H9 (cell line): Measurements from ENCODE around the gene SCP2. TPM values are rescaled to one million over a fixed set of nuclear protein-coding genes. Genes with fewer than 3 reads are reported as not detected.

Source experiments
- DNase-seq: peaks from one replicate; pipeline ENCODE4 v3.0.0-alpha.2; 2017
- H2AFZ ChIP-seq: one replicate; pipeline ENCODE4 v1.6.1; 2013; ENCODE audit warnings: mild to moderate bottlenecking, low read length, control low read depth, moderate library complexity
- H2AK5ac ChIP-seq: 2 replicates; pipeline ENCODE4 v1.6.1; 2013; ENCODE audit warnings: low read length, control low read depth, mixed read lengths; ENCODE audit not compliant: insufficient read length
- H2BK120ac ChIP-seq: one replicate; pipeline ENCODE4 v1.6.1; 2013; ENCODE audit warnings: low read depth, mild to moderate bottlenecking, low read length, control low read depth, inconsistent platforms; ENCODE audit not compliant: poor library complexity, severe bottlenecking
- H2BK12ac ChIP-seq: 2 replicates; pipeline ENCODE4 v1.6.1; 2013; ENCODE audit warnings: low read length, control low read depth, mixed read lengths, low read depth; ENCODE audit not compliant: insufficient read length
- H2BK15ac ChIP-seq: 2 replicates; pipeline ENCODE4 v1.6.1; 2013; ENCODE audit warnings: low read depth, low read length, control low read depth
- H2BK20ac ChIP-seq: one replicate; pipeline ENCODE4 v1.6.1; 2013; ENCODE audit warnings: low read depth, mild to moderate bottlenecking, low read length, control low read depth, inconsistent platforms; ENCODE audit not compliant: poor library complexity, severe bottlenecking
- H2BK5ac ChIP-seq: 2 replicates; pipeline ENCODE4 v1.6.1; 2013; ENCODE audit warnings: low read length, control low read depth, mixed read lengths; ENCODE audit not compliant: insufficient read length
- H3K14ac ChIP-seq: 2 replicates; pipeline ENCODE4 v1.6.1; 2013; ENCODE audit warnings: low read length, control low read depth; ENCODE audit not compliant: insufficient read depth
- H3K18ac ChIP-seq: 2 replicates; pipeline ENCODE4 v1.6.1; 2013; ENCODE audit warnings: low read depth, mild to moderate bottlenecking, mixed read lengths, low read length, control low read depth; ENCODE audit not compliant: insufficient read length
- H3K23ac ChIP-seq: 2 replicates; pipeline ENCODE4 v1.6.1; 2013; ENCODE audit warnings: low read length, control low read depth, mixed read lengths, low read depth; ENCODE audit not compliant: insufficient read length
- H3K23me2 ChIP-seq: 2 replicates; pipeline ENCODE4 v1.6.1; 2013; ENCODE audit warnings: low read depth, mild to moderate bottlenecking, mixed read lengths, low read length, control low read depth; ENCODE audit not compliant: insufficient read length, poor library complexity, severe bottlenecking
- H3K27ac ChIP-seq: 2 replicates; pipeline ENCODE4 v1.5.1; 2013; ENCODE audit warnings: low read length, control low read depth, mixed read lengths, low read depth; ENCODE audit not compliant: insufficient read length
- H3K27me3 ChIP-seq: 2 replicates; pipeline ENCODE4 v1.6.1; 2013; ENCODE audit warnings: low read length, control low read depth, inconsistent platforms; ENCODE audit not compliant: insufficient read depth
- H3K4ac ChIP-seq: 2 replicates; pipeline ENCODE4 v1.6.1; 2013; ENCODE audit warnings: low read depth, mild to moderate bottlenecking, control low read depth, inconsistent platforms, low read length, moderate library complexity
- H3K4me1 ChIP-seq: 2 replicates; pipeline ENCODE4 v1.6.1; 2013; ENCODE audit warnings: low read length, control low read depth, inconsistent platforms; ENCODE audit not compliant: insufficient read depth
- H3K4me2 ChIP-seq: 2 replicates; pipeline ENCODE4 v1.6.1; 2013; ENCODE audit warnings: low read length, control low read depth, mixed read lengths; ENCODE audit not compliant: insufficient read length, insufficient read depth
- H3K56ac ChIP-seq: 2 replicates; pipeline ENCODE4 v1.6.1; 2013; ENCODE audit warnings: low read depth, mild to moderate bottlenecking, mixed read lengths, low read length, control low read depth; ENCODE audit not compliant: insufficient read length
- H3K79me1 ChIP-seq: 2 replicates; pipeline ENCODE4 v1.6.1; 2013; ENCODE audit warnings: low read depth, mild to moderate bottlenecking, moderate library complexity, low read length, control low read depth, inconsistent platforms; ENCODE audit not compliant: insufficient read depth, poor library complexity, severe bottlenecking
- H3K79me2 ChIP-seq: 2 replicates; pipeline ENCODE4 v1.6.1; 2013; ENCODE audit warnings: low read length, control low read depth, inconsistent platforms; ENCODE audit not compliant: insufficient read depth
- H3K9ac ChIP-seq: 2 replicates; pipeline ENCODE4 v1.6.1; 2013; ENCODE audit warnings: low read length, control low read depth, mixed read lengths; ENCODE audit not compliant: insufficient read length; ENCODE audit errors: extremely low read depth
- H3K9me3 ChIP-seq: one replicate; pipeline ENCODE4 v1.6.1; 2013; ENCODE audit warnings: low read depth, low read length, inconsistent platforms; ENCODE audit not compliant: control insufficient read depth
- H3T11ph ChIP-seq: one replicate; pipeline ENCODE4 v1.6.1; 2013; ENCODE audit warnings: mild to moderate bottlenecking, low read length, control low read depth, inconsistent platforms
- H4K20me1 ChIP-seq: one replicate; pipeline ENCODE4 v1.6.1; 2013; ENCODE audit not compliant: control insufficient read depth, insufficient read length, insufficient read depth
- H4K5ac ChIP-seq: 2 replicates; pipeline ENCODE4 v1.6.1; 2013; ENCODE audit warnings: low read depth, mild to moderate bottlenecking, mixed read lengths, low read length, control low read depth; ENCODE audit not compliant: insufficient read length
- H4K8ac ChIP-seq: replicated peaks from 2 replicates; pipeline ENCODE4 v1.6.1; 2013; ENCODE audit warnings: low read length, control low read depth, mixed read lengths, low read depth; ENCODE audit not compliant: insufficient read length
- H4K91ac ChIP-seq: 2 replicates; pipeline ENCODE4 v1.6.1; 2013; ENCODE audit warnings: low read depth, mild to moderate bottlenecking, moderate library complexity, mixed read lengths, low read length, control low read depth; ENCODE audit not compliant: insufficient read length
- H3K27ac Mint-ChIP-seq, 3 experiments: 2 replicates in 2 of 3; 3 replicates in 1 of 3; pipeline ENCODE4 v1.8.0; 2020 to 2021; ENCODE audit warnings: mixed read lengths in 3 of 3, mild to moderate bottlenecking in 1 of 3, moderate library complexity in 1 of 3
- H3K27me3 Mint-ChIP-seq: 2 replicates; pipeline ENCODE4 v1.8.0; 2021; ENCODE audit warnings: low read depth, mild to moderate bottlenecking, moderate library complexity, mixed read lengths
- H3K36me3 Mint-ChIP-seq, 3 experiments: 2 replicates in 2 of 3; 3 replicates in 1 of 3; pipeline ENCODE4 v1.8.0; 2020 to 2021; ENCODE audit warnings: low read depth in 3 of 3, mixed read lengths in 3 of 3; ENCODE audit not compliant: insufficient read depth in 1 of 3
- H3K4me1 Mint-ChIP-seq, 2 experiments: 2 replicates each; pipeline ENCODE4 v1.8.0; 2020; ENCODE audit warnings: mixed read lengths in 2 of 2
- H3K4me3 Mint-ChIP-seq, 2 experiments: 2 replicates in 1 of 2; 3 replicates in 1 of 2; pipeline ENCODE4 v1.8.0; 2020 to 2021; ENCODE audit warnings: mild to moderate bottlenecking in 2 of 2, mixed read lengths in 2 of 2, moderate library complexity in 1 of 2
- H3K9me3 Mint-ChIP-seq, 2 experiments: 2 replicates in 1 of 2; 3 replicates in 1 of 2; pipeline ENCODE4 v1.8.0; 2020; ENCODE audit warnings: mild to moderate bottlenecking in 2 of 2, mixed read lengths in 2 of 2, moderate library complexity in 1 of 2
- total RNA-seq: library from RNA; stranded (reverse); gene quantifications from 2 replicates; pipeline ENCODE4 v1.2.1, GENCODE V29; 2021
- TF ChIP-seq, protein P1 (sequence below): fragments of 200-600 bp; sonication (generic); conservative IDR thresholded peaks from 3 replicates; pipeline ENCODE4 v1.8.0; 2021; ENCODE audit warnings: antibody characterized with exemption, mild to moderate bottlenecking

The SCP2 gene
- total RNA-seq, 1 experiment from 2014 or later, result 48.8 TPM

DNA sequence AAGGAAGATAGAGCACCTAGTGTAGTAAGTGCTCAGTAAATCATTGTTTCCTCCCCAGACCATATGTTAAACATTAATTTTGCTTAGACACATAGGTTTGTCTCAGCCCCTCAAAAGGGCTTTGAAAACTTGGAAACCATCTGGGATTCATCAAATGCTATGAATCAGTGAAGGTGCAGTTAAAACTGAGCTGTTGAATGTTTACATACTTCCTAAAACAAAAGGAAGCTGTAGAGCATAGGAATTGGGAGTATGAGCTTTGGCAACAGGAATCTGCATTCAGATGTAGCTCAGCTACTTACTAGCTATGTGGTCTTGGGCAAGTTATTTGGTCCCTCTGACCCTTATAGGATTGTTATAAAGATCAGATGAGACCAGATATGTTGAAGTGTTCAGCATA lies 116.2 kb downstream of the SCP2 start:
- no peaks in the 10 kb centered on the region for H3K27me3 ChIP-seq
- H3K4ac ChIP-seq, result no peak overlapping the region
- H3K27ac ChIP-seq, result no peak overlapping the region
- no peak overlapping the region for H3T11ph ChIP-seq
- no peak overlapping the region for H2BK120ac ChIP-seq
- Mint-ChIP-seq H3K4me1 (peaks cover 10 to 12% of the 10 kb centered on the region in 2 experiments), H3K27me3 (no peaks in the 10 kb centered on the region), H3K4me3 (no peak overlapping the region), H3K36me3 (peaks cover 0 to 4% (median 0%) of the 10 kb centered on the region in 3 experiments; a peak in 1 of 7 replicates), H3K27ac (no peak overlapping the region), H3K9me3 (no peaks in the 10 kb centered on the region)
- H2BK5ac ChIP-seq, result no peak overlapping the region
- no peaks in the 10 kb centered on the region for H3K9me3 ChIP-seq
- DNase-seq, result no peak
- no peak overlapping the region for H2BK12ac ChIP-seq
- H3K4me2 ChIP-seq, result no peak overlapping the region
- no peak overlapping the region for H3K23ac ChIP-seq
- TF ChIP-seq, protein P1, sequence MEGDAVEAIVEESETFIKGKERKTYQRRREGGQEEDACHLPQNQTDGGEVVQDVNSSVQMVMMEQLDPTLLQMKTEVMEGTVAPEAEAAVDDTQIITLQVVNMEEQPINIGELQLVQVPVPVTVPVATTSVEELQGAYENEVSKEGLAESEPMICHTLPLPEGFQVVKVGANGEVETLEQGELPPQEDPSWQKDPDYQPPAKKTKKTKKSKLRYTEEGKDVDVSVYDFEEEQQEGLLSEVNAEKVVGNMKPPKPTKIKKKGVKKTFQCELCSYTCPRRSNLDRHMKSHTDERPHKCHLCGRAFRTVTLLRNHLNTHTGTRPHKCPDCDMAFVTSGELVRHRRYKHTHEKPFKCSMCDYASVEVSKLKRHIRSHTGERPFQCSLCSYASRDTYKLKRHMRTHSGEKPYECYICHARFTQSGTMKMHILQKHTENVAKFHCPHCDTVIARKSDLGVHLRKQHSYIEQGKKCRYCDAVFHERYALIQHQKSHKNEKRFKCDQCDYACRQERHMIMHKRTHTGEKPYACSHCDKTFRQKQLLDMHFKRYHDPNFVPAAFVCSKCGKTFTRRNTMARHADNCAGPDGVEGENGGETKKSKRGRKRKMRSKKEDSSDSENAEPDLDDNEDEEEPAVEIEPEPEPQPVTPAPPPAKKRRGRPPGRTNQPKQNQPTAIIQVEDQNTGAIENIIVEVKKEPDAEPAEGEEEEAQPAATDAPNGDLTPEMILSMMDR, result no peak
- no peak overlapping the region for H3K18ac ChIP-seq
- no peak overlapping the region for H4K8ac ChIP-seq
- no peak overlapping the region for H3K56ac ChIP-seq
- no peak overlapping the region for H2BK15ac ChIP-seq
- no peak overlapping the region for H3K14ac ChIP-seq
- H3K4me1 ChIP-seq, result no peaks in the 10 kb centered on the region
- no peak overlapping the region for H2BK20ac ChIP-seq
- no peaks in the 10 kb centered on the region for H4K20me1 ChIP-seq
- no peak overlapping the region for H3K9ac ChIP-seq
- H2AFZ ChIP-seq, result no peak overlapping the region
- no peak overlapping the region for H4K5ac ChIP-seq
- H3K79me1 ChIP-seq, result no peaks in the 10 kb centered on the region
- no peak overlapping the region for H2AK5ac ChIP-seq
- no peaks in the 10 kb centered on the region for H3K79me2 ChIP-seq
- no peaks in the 10 kb centered on the region for H3K23me2 ChIP-seq
- no peak overlapping the region for H4K91ac ChIP-seq
